Measurements from ENCODE around the gene SGSM2.

SGSM2 gene

GRCh38 chr17:2386400-2387085, 49.2 kb downstream of the SGSM2 start:
- no peak for DNase-seq (ENCODE audit: low read depth)

- DNase-seq (ENCODE audit: low read depth), result no peak
Measured at GRCh38 chr17:2387086-2388019, 50.1 kb downstream of the SGSM2 start.

GRCh38 chr17:2388020-2388682, 50.9 kb downstream of the SGSM2 start:
- no peak for DNase-seq (ENCODE audit: low read depth)

DNA sequence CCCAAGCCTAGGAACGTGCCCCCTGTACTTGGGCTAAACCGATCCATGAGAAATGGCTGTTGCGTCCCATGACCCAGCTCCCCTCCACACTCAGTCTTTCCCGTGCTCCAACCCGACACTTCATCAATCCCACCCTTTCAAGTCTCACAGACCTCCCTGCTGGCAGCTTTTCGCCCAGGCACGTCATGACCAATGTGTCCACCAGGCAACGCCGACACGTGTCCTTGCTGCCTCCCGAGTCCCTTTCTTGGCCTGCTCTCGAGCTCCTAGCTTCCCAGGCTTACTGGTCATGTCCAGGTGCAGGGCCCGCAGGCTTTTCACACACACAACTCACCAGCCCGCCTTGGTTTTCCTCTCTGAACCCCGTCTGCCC, 51.4 kb downstream of the SGSM2 start:
- no peak for DNase-seq (ENCODE audit: low read depth)

DNA sequence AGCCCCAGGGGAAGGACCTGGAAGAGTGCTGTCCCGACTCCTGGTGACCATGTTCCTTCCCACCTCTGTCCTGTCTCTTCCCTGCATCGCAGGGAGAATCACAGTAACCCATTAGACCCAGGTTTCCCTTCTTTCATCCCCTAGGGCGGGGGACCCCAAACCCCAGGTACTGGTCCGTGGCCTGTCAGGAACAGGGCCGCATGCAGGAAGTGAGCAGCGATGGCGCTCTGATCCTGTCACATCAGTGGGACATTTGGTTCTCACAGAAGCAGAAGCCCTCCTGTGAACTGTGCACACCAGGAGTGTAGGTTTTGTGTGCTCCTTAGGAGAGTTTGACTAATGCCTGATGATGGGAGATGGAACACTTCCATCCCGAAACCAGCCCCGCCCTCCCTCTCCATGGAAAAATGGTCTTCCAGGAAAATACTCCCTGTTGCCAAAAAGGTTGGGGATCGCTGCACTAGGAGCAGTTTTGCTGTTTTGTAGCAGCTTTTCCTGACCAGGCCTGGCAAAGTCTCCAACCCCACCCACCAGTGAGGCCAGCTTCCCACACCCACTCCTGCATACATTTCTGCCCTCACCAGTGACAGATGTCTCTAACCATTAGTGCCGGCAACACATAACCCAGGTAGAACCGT, 53.0 kb downstream of the SGSM2 start:
- DNase-seq (ENCODE audit: low read depth), result no peak

DNA sequence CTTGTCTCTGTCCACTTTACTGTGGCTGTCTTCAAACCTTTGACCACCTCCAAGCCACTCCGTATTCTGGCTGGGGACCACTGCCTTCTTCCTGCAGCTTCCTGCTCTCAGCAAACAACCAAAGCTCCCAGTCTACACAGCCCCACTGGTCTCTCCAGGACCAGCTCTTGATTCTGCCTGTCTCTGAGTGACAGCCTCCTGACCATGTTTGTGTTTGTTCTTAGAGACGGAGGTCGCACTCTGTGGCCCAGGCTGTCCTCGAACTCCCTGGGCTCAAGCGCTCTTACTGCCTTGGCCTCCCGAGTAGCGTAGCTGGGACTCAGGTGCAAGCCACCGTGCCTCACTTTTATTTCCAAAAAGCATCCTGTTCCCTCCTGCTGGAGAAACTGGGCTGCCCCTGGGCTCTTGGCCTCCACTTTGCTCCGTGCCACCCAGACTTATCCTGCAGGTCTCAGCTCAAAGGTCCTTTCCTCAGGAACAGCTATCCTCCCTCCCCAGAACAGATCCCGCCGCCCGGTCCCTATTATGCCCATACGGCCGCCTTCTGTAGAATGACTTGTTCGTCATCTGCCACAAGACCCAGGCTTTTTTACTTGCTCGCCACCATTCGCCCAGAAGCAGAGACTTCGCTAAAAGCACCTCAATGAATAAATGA, 54.4 kb downstream of the SGSM2 start:
- no peak for DNase-seq (ENCODE audit: low read depth)

- DNase-seq (ENCODE audit: low read depth), result peak; percentile 100
Measured at GRCh38 chr17:2392252-2393173, 55.2 kb downstream of the SGSM2 start.

DNA sequence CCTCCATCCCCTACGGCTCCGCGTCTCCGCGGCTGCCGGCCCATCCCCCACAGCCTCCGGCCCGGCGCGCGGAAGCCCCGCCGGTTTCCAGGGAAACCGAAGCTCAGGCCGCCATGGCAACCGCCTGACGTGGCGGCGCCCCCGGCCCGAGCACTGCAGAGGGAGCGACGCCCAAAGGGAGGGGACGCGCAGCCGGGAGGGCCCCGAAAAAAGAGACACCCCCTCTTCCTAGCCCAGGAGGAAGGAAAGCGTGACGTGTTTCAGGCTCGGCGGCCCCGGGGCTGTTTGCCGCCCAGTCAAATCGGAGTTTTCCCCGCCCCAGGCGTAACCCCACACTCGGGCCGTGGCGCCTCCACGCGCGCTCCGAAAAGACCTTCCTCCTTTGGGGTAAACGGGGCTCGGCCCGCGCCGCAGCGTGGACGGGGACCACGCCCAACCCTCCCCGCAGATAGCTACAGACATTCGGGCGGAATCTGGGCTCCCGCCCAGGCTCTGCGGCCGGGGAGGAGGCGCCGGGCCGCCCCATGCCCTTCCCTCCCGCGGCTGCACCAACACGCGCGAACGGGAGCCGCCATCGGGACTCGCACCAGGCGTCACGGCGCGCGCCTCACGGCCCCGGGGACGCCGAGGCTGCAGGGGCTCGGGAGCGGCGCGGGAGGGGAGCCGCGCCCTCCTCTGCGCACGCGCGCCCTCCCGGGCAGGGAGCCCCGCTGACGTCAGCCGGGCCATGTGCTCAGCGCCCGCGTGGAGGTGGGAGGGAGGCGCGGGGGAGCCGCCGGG, 56.1 kb downstream of the SGSM2 start:
- peak; percentile 90 for DNase-seq (ENCODE audit: low read depth)

GRCh38 chr17:2393954-2394749, 56.9 kb downstream of the SGSM2 start:
- DNase-seq (ENCODE audit: low read depth), result no peak

DNA sequence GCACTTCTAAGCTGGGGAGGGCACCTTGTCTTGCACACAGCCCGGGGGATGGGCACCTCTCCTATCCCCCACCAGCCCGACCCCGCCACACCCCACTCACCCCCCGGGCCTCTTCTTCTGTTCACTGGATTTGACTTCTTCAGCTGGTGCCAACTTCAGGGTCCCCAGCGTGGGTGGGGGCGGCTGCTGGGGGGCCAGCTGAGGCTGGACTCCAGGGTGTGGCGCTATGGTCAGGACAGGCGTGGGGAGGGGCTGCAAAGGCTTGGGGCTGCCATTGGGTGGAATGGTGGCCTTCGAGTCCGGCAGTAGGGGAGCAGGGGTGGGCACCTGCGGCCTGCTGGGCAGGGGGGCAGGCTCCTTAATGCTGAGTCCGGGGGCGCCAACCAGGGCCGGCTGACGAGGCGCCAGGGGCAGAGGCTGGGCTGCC, 57.5 kb downstream of the SGSM2 start:
- no peak for DNase-seq (ENCODE audit: low read depth)

GRCh38 chr17:2395258-2396181, 58.2 kb downstream of the SGSM2 start:
- no peak for DNase-seq (ENCODE audit: low read depth)

GRCh38 chr17:2396192-2396567, 58.9 kb downstream of the SGSM2 start:
- DNase-seq (ENCODE audit: low read depth), result no peak

DNA sequence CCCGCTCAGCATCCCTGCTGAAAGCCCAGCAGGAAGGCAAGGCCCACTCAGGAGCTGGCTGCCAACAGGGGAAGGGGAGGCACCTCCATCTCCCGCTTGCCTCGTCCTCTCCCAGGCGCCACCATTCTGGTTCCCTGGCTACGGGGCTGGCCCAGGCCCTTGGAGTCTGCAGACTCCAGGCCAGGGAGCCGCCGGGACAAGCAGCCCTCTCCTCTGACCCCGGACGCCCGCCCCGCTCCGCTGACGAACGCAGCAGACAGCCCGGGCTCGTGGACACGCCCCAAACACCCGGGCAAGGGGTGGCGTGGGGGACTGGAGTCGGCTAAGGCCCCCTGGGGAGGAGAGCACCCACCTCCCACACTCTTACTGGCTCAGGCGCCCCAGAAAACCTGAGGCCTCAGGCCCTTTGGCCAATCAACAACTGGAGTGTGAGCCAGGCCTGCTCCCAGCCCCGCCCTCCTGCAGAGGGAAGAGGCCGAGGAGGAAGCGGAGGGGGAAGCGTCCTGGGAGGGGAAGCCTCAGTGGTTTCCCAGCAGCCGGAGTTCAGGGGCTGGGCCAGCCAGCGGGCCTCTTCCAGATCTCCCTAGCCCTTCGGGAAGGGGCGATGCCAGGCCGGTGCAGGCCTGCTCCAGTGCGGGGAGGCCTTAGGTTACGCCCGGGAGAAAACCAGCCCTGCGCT, 59.4 kb downstream of the SGSM2 start:
- peak; percentile 58 for DNase-seq (ENCODE audit: low read depth)

GRCh38 chr17:2397247-2398171, 60.2 kb downstream of the SGSM2 start:
- DNase-seq (ENCODE audit: low read depth), result no peak

DNA sequence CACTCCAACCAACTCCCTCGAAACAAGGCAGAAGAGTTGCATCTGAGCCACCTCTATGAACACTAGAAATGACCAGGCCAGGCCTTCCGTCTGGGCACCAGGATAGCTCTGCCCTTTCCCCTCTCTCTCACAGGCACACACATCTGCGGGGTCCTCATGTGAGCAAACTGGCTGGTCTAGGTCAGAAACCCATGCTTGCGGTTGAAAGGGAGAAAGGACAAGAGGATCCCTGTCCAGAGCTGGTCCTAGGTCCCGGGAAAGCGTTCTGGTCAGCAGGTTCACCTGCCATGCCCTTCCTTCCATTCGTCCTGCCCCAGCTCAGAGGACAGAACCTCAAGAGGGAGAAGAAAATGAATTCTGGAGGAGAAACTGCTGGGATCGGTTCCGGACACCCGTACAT, 60.9 kb downstream of the SGSM2 start:
- no peak for DNase-seq (ENCODE audit: low read depth)

All from activated T-cell treated with anti-CD3 and anti-CD28 coated beads for 48 hours (primary cell).